GM19467 (cell line): ENCODE results near the gene L1CAM.

Experiments
- ATAC-seq: cut with Tn5 transposase; IDR thresholded peaks from one replicate; pipeline ENCODE4 v1.9.1; 2021; ENCODE audit warnings: mild to moderate bottlenecking, moderate library complexity; ENCODE audit not compliant: unreplicated experiment

The L1CAM gene

GRCh38 chrX:153925739-153926551 is 40.0 kb upstream of the L1CAM start, which contains the start of gene ARHGAP4:
TSS of gene ARHGAP4 (minus strand) at chrX:153926264. CDS start at chrX:153926202, 62 bp downstream.
- no peak for ATAC-seq

DNA sequence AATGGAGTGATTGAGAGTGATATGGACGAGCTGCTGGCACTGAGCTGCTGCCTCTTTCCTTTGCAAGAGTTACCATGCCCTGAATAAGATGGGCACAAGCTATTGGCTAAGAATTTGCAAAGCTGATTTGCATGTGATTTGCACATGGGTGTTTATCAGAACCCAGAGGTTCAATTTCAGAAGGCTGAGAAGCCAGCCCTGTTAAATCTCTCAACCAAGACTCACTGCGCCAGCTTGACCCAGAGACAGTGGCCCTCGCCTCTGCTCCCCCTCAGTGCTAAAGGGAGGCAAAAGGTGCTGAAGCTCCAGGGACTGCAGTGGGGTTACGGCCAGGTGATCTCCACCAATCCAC is 39.4 kb upstream of the L1CAM start:
- no peak for ATAC-seq

DNA sequence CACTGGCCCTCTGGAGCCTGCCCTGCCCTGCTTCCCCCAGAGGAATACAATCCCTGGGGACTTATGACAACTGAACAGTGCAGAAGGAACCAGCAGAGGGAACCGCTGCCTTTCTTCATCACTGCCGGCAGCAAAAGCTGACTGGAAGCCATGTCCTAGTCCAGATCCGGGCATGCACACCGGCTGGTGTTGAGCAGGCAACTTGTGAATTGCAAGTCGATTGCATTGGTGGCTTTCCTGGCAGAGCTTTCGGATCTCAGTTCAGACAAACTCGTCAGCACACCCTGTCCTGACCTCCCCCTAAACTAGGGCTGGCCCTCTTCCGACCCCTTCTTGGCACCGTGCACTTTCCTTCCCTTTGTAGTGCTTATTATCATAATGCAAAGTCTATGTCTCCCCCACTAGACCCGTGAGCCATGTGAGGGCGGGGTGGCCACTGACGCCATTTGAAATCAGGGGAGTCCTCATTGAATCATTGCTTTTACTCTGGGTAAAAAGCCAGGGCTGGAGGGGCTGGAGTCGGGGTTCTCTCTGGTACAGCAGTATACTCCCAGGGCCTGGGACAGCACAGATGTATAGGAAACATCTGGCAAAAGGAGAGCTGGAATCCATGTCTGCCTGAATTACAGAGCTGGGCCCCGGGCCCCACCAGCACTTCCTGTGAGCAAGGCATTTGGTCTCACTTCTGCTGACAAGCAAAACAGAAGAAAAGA is 38.3 kb upstream of the L1CAM start:
- no peak for ATAC-seq

- ATAC-seq: no peak
Measured at GRCh38 chrX:153922932-153923857, 37.2 kb upstream of the L1CAM start.

GRCh38 chrX:153921511-153922446 is 35.8 kb upstream of the L1CAM start:
- no peak for ATAC-seq

DNA sequence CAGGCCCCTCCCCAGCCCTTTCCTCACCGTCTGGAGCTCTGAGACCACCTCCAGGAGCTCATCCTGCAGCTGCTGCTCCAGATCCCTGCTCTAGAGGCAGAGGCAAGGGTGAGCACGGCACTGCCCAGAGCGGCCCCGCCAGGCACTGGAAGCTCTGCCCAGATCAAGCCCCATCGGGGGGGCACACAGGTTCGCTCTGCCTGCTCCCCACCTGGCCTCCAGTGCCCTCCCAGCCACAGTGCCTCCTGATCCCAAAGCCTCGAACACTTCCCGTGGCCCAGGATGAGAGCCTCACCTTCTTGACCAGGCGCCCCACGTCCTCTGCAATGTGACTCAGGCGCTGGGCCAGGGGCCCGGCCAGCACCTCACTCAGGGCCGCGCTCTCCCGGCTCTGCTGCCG is 35.1 kb upstream of the L1CAM start:
- no peak for ATAC-seq

DNA sequence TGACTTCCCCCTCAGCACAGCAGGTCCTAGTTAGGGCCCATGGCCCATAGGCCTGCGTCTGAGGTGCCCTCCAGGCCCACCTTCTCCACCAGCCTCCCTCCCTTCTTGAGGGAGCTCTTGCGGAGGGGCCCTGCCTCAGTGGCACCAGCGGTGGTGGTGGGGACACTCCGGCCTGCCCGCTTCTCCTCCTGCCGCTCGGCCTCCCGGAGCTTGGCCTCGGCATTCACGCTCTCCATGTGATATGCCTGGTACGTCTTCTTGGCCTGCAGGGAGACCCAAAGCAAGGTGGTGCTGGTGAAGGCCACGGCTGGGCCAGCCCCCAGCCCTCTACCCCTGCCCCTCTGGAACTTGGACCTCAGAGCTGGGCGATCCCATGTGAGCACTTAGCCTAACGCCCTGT is 34.6 kb upstream of the L1CAM start:
- ATAC-seq: no peak

- no peak for ATAC-seq
Measured at GRCh38 chrX:153919281-153919680, 33.3 kb upstream of the L1CAM start.

DNA sequence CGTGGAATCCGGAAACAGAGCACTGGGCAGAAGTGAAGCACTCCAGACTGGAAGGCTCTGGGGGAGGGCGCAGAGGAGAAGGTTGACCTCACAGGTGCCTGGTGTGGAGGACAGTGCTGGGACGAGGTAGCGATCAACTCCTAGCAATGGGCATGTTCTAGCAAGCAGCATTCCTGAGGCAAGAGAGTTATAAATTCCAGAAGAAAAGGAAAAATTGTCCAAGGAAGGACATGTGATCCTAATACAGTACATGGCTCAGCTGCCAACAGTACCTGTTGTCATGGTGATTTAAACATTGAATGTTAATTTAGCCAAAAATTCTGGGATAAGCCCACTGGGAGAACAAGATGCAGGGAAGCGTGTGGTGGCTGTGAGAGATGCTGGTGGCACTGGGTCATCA is 31.9 kb upstream of the L1CAM start:
- ATAC-seq: no peak

GRCh38 chrX:153913701-153914100 is 27.7 kb upstream of the L1CAM start:
- no peak for ATAC-seq

- no peak for ATAC-seq
Measured at GRCh38 chrX:153913211-153913610, 27.2 kb upstream of the L1CAM start.

DNA sequence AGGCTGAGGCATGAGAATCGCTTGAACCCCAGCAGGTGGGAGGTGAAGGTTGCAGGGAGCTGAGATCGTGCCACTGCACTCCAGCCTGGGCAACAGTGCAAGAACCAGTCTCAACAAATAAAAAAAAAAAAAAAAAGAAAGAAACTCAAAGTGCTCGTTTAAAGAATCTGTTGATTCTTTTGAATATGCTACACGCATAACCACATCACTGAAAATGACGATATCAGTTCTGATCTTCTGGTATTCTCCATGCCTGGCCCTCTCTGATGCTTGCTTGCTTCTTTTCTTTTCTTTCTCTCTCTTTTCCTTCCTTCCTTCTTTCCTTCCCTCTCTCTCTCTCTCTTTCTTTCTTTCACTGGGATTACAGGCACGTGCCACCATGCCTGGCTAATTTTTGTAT is 25.8 kb upstream of the L1CAM start:
- ATAC-seq: no peak

DNA sequence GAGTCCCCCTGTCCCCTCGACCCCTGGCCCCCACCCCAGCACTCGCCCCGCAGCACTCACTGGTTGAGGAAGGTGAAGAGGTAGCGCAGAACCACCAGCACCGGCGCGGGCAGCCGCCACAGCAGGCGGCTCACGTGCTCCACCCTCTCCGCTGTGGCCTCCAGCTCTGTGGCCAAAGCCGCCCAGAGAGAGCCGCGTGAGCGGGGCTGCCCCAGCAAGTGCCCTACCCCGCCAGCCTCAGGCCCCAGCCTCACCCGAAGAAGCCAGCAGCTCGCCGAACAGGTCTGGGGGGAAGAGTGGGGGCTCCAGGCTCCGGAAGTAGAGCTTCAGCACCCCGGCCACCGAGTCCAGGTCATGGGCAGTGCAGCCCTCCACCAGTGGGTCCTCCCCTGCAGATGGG is 24.5 kb upstream of the L1CAM start:
- ATAC-seq: no peak

GRCh38 chrX:153909980-153910360 is 24.0 kb upstream of the L1CAM start:
- ATAC-seq: no peak

DNA sequence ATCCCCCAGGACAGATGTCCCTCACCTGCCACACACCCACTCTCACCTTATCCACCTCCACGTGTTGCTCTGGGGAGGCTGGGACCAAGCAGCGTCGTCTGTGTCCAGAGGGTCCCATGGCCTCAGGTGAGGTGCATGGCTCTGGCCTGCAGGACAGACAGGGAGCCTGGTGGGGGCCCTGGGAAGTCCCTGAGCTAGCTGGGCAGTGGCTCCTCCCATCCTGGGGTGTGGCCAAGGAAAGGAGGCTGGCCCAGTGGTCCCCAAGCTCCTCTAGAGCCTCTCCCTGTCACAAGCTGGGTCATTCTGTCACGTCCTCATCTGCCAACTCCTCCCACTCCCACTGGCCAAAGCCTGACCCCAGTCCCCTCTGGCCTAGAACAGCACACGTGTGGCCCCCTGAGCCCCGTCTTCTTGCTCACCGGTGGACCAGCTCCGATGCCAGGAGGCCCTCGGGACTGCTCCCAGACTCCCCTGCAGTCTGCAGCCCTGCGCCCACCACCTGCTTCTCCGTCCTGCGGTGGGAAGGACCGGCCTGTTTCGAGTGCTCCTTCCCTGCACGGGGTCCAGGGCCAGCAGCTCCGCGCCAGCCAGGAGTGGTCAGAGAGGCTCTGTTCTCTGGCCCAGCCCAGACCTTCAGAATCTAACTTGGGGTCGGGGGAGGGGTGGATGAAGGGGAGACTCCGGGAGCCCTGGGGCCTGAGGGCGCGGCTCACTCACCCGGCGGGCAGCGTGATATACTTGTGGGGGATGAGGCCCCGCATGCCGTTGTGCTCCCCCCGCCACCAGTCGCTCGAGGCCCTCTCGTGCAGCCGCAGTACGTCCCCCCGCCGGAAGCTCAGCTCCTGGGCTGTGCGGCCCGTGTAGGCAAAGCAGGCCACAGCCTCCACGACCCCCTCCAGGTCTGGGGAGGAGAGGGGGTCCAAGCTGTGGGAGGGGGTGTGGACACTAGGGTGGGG is 23.3 kb upstream of the L1CAM start:
- no peak for ATAC-seq

DNA sequence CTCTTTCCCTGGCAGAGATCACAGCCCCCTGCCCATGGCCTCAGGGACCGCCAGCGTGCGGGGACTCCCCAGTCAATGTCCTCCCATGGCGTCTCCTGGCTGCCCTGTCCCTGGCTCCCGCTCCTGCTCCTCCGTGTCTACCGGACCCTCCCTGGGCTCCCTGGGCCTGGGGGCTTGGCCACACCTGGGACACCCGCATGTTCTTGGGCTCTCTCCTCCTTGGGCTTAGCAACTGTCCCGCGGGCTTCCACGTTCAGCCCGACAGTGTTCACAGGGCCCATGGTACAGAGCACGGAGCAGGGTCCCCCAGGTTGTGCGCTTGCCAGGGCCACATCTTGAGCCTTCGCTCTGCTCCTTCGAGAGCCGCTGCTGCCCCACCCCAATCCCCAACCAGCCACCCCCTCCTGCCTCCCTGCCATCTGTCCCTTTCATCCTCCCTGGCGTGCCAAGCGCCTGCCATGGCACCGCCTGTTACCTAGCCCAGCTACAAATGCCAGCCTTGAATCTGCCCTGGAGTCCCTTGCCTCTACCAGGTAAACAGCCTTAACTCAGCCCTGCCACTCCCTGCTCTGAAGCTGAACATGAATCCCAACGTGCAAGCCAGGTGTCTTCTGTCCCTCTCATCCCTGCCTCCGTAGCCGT is 22.4 kb upstream of the L1CAM start:
- ATAC-seq: no peak

DNA sequence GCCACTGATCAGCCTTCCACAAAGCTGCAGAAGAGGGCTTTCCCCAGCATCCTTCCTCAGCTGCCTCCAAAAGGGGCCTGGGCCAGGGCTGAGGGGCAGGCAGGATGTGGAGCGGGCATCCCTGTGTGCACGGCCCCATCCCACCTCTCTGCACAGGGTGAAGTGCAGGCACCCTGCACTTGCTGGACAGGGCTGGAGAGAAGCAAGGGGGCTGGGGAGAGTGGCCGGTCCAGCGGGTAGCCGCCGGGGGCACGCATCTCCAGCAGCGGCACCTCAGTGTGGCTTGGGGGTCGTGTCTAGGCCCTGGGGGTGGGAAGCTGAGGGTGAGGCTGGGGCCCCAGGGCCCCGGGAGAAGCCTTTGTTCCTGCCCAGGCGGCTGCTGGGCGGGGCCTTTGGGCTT is 21.5 kb upstream of the L1CAM start:
- no peak for ATAC-seq

DNA sequence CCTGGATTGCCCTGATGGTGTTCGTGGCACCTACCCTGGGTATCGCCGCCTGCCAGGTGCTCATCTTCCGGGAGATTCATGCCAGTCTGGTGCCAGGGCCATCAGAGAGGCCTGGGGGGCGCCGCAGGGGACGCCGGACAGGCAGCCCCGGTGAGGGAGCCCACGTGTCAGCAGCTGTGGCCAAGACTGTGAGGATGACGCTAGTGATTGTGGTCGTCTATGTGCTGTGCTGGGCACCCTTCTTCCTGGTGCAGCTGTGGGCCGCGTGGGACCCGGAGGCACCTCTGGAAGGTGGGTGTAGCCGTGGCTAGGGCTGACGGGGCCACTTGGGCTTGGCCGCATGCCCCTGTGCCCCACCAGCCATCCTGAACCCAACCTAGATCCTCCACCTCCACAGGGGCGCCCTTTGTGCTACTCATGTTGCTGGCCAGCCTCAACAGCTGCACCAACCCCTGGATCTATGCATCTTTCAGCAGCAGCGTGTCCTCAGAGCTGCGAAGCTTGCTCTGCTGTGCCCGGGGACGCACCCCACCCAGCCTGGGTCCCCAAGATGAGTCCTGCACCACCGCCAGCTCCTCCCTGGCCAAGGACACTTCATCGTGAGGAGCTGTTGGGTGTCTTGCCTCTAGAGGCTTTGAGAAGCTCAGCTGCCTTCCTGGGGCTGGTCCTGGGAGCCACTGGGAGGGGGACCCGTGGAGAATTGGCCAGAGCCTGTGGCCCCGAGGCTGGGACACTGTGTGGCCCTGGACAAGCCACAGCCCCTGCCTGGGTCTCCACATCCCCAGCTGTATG is 20.3 kb upstream of the L1CAM start:
- ATAC-seq: no peak
